ENCODE results near the gene ABLIM1.

Gene ABLIM1

GRCh38 chr10:114518401-114519305 lies 139.4 kb downstream of the ABLIM1 start:
- DNase-seq (ENCODE audit: low read depth, low spot score): no peak

- DNase-seq (ENCODE audit: low read depth, low spot score): no peak
Observed at GRCh38 chr10:114517368-114518250, 140.5 kb downstream of the ABLIM1 start.

GRCh38 chr10:114516356-114516755 lies 141.7 kb downstream of the ABLIM1 start:
- DNase-seq (ENCODE audit: low read depth, low spot score): no peak

GRCh38 chr10:114515298-114515914 lies 142.7 kb downstream of the ABLIM1 start:
- no peak for DNase-seq (ENCODE audit: low read depth, low spot score)

GRCh38 chr10:114513381-114513792 lies 144.7 kb downstream of the ABLIM1 start:
- no peak for DNase-seq (ENCODE audit: low read depth, low spot score)

- no peak for DNase-seq (ENCODE audit: low read depth, low spot score)
Observed at GRCh38 chr10:114511881-114512280, 146.2 kb downstream of the ABLIM1 start.

GRCh38 chr10:114508376-114508775 lies 149.7 kb downstream of the ABLIM1 start:
- no peak for DNase-seq (ENCODE audit: low read depth, low spot score)

- no peak for DNase-seq (ENCODE audit: low read depth, low spot score)
Observed at GRCh38 chr10:114507449-114507848, 150.6 kb downstream of the ABLIM1 start.

- DNase-seq (ENCODE audit: low read depth, low spot score): no peak
Observed at GRCh38 chr10:114506871-114507385, 151.1 kb downstream of the ABLIM1 start.

- DNase-seq (ENCODE audit: low read depth, low spot score): no peak
Observed at GRCh38 chr10:114504769-114505579, 153.1 kb downstream of the ABLIM1 start.

- DNase-seq (ENCODE audit: low read depth, low spot score): no peak
Observed at GRCh38 chr10:114502074-114502473, 156.0 kb downstream of the ABLIM1 start.

- no peak for DNase-seq (ENCODE audit: low read depth, low spot score)
Observed at GRCh38 chr10:114501650-114502049, 156.4 kb downstream of the ABLIM1 start.

GRCh38 chr10:114500643-114501042 lies 157.4 kb downstream of the ABLIM1 start:
- no peak for DNase-seq (ENCODE audit: low read depth, low spot score)

- no peak for DNase-seq (ENCODE audit: low read depth, low spot score)
Observed at GRCh38 chr10:114499630-114500190, 158.4 kb downstream of the ABLIM1 start.

GRCh38 chr10:114499116-114499515 lies 159.0 kb downstream of the ABLIM1 start:
- DNase-seq (ENCODE audit: low read depth, low spot score): no peak

- no peak for DNase-seq (ENCODE audit: low read depth, low spot score)
Observed at GRCh38 chr10:114498413-114499111, 159.5 kb downstream of the ABLIM1 start.

- no peak for DNase-seq (ENCODE audit: low read depth, low spot score)
Observed at GRCh38 chr10:114495303-114495702, 162.8 kb downstream of the ABLIM1 start.

- DNase-seq (ENCODE audit: low read depth, low spot score): no peak
Observed at GRCh38 chr10:114492351-114493037, 165.6 kb downstream of the ABLIM1 start.

- DNase-seq (ENCODE audit: low read depth, low spot score): no peak
Observed at GRCh38 chr10:114491933-114492332, 166.1 kb downstream of the ABLIM1 start.

Data from iPS DF 19.7 (cell line).